IMR-90 (cell line): ENCODE data around the gene COL9A2. TPM values are rescaled to one million over a fixed set of nuclear protein-coding genes. Genes with fewer than 3 reads are reported as not detected.

Experiments
- ATAC-seq: fragments of 200-7000 bp; cut with Tn5 transposase; 2 replicates; pipeline ENCODE4 v1.9.1; 2020; ENCODE audit warnings: low read depth, mild to moderate bottlenecking, moderate library complexity
- BruUV-seq: library from RNA; stranded (reverse); fragments of 400-500 nt; replicated peaks from 2 replicates; lab custom pipeline; 2021; lab: Mats Ljungman, UMichigan
- CTCF ChIA-PET: fragments of 300-600 bp; formaldehyde crosslinking; extraction: SDS; loops from one replicate; lab custom pipeline; 2021; ENCODE audit warnings: antibody characterized with exemption; lab: Yijun Ruan, JAX
- POLR2A ChIA-PET: fragments of 300-600 bp; sonication (Branson Sonifier 250); formaldehyde crosslinking; loops from one replicate; lab custom pipeline; 2022; ENCODE audit warnings: antibody characterized with exemption; ENCODE audit not compliant: unreplicated experiment; lab: Charles Lee
- DNase-seq: peaks from one replicate; pipeline ENCODE4 v3.0.0; 2013
- H2AFZ ChIP-seq: replicated peaks from 2 replicates; pipeline ENCODE3; 2013; ENCODE audit warnings: low read length, mild to moderate bottlenecking; ENCODE audit not compliant: poor library complexity
- H2AK5ac ChIP-seq: 2 replicates; pipeline ENCODE4 v1.6.1; 2013; ENCODE audit warnings: low read depth, low read length, inconsistent platforms
- H2AK9ac ChIP-seq: replicated peaks from 2 replicates; pipeline ENCODE3; 2013; ENCODE audit warnings: mild to moderate bottlenecking, low read depth, low read length, moderate library complexity; ENCODE audit not compliant: poor library complexity
- H2BK120ac ChIP-seq: 2 replicates; pipeline ENCODE4 v1.6.1; 2013; ENCODE audit warnings: low read depth, low read length, inconsistent platforms
- H2BK15ac ChIP-seq: 3 replicates; pipeline ENCODE4 v1.6.1; 2013; ENCODE audit warnings: low read depth, low read length, inconsistent platforms
- H2BK20ac ChIP-seq: 2 replicates; pipeline ENCODE4 v1.6.1; 2013; ENCODE audit warnings: low read depth, mild to moderate bottlenecking, inconsistent platforms, low read length, moderate library complexity
- H2BK5ac ChIP-seq: 2 replicates; pipeline ENCODE4 v1.6.1; 2013; ENCODE audit warnings: mild to moderate bottlenecking, low read depth, low read length, inconsistent platforms; ENCODE audit not compliant: poor library complexity, severe bottlenecking
- H3K14ac ChIP-seq: replicated peaks from 2 replicates; pipeline ENCODE4 v1.6.1; 2013; ENCODE audit warnings: low read depth, low read length, inconsistent platforms
- H3K18ac ChIP-seq: 2 replicates; pipeline ENCODE4 v1.6.1; 2013; ENCODE audit warnings: low read depth, low read length, control low read depth
- H3K23ac ChIP-seq: 2 replicates; pipeline ENCODE4 v1.6.1; 2013; ENCODE audit warnings: low read depth, low read length, inconsistent platforms
- H3K27ac ChIP-seq: 2 replicates; pipeline ENCODE4 v1.5.1; 2013; ENCODE audit warnings: mild to moderate bottlenecking, control low read depth, low read length; ENCODE audit not compliant: insufficient read depth
- H3K27me3 ChIP-seq: 2 replicates; pipeline ENCODE4 v1.6.1; 2013; ENCODE audit warnings: low read length; ENCODE audit not compliant: control insufficient read depth, insufficient read depth
- H3K36me3 ChIP-seq: 2 replicates; pipeline ENCODE4 v1.6.1; 2013; ENCODE audit warnings: low read length, mixed read lengths; ENCODE audit not compliant: control insufficient read depth, insufficient read depth
- H3K4ac ChIP-seq: 2 replicates; pipeline ENCODE4 v1.6.1; 2013; ENCODE audit warnings: low read depth, low read length, inconsistent platforms
- H3K4me1 ChIP-seq: 2 replicates; pipeline ENCODE4 v1.6.1; 2013; ENCODE audit warnings: low read length, mixed read lengths; ENCODE audit not compliant: control insufficient read depth, insufficient read depth
- H3K4me2 ChIP-seq: 2 replicates; pipeline ENCODE4 v1.6.1; 2013; ENCODE audit warnings: low read depth, mild to moderate bottlenecking, control low read depth, low read length, moderate library complexity
- H3K4me3 ChIP-seq: 2 replicates; pipeline ENCODE4 v1.5.1; 2013; ENCODE audit warnings: low read depth, mild to moderate bottlenecking, control low read depth, low read length, moderate library complexity; ENCODE audit not compliant: insufficient read depth
- H3K56ac ChIP-seq: 2 replicates; pipeline ENCODE4 v1.6.1; 2013; ENCODE audit warnings: low read length, inconsistent platforms; ENCODE audit not compliant: insufficient read depth; ENCODE audit errors: extremely low read depth
- H3K79me1 ChIP-seq, 2 experiments: 2 replicates each; pipeline ENCODE4 v1.6.1; 2013; ENCODE audit warnings: low read length in 2 of 2, inconsistent platforms in 1 of 2, low read depth in 1 of 2
- H3K9ac ChIP-seq: 2 replicates; pipeline ENCODE4 v1.6.1; 2013; ENCODE audit warnings: low read depth, low read length, control low read depth
- H3K9me1 ChIP-seq: 2 replicates; pipeline ENCODE4 v1.6.1; 2013; ENCODE audit warnings: low read length, inconsistent platforms; ENCODE audit not compliant: insufficient read depth
- H3K9me3 ChIP-seq: 2 replicates; pipeline ENCODE4 v1.6.1; 2013; ENCODE audit warnings: low read length; ENCODE audit not compliant: control insufficient read depth, insufficient read depth
- H4K20me1 ChIP-seq: 2 replicates; pipeline ENCODE4 v1.6.1; 2013; ENCODE audit warnings: low read length, inconsistent platforms; ENCODE audit not compliant: insufficient read depth
- H4K5ac ChIP-seq: 2 replicates; pipeline ENCODE4 v1.6.1; 2013; ENCODE audit warnings: mild to moderate bottlenecking, low read depth, low read length, control low read depth
- H4K8ac ChIP-seq, 2 experiments: 2 replicates each; pipeline ENCODE4 v1.6.1; 2013; ENCODE audit warnings: low read depth in 2 of 2, low read length in 2 of 2, control low read depth in 1 of 2, inconsistent platforms in 1 of 2
- H4K91ac ChIP-seq: 2 replicates; pipeline ENCODE4 v1.6.1; 2013; ENCODE audit warnings: low read depth, low read length, inconsistent platforms; ENCODE audit not compliant: insufficient read depth
- CEBPB ChIP-seq: IDR thresholded peaks from 2 replicates; pipeline ENCODE4 v1.6.1; 2012; ENCODE audit warnings: low read depth, low read length, improper control_type of control experiment
- CHD1 ChIP-seq: IDR thresholded peaks from 2 replicates; pipeline ENCODE4 v1.6.1; 2012; ENCODE audit warnings: low read depth, low read length, improper control_type of control experiment
- MAZ ChIP-seq: IDR thresholded peaks from 2 replicates; pipeline ENCODE4 v1.6.1; 2012; ENCODE audit warnings: low read depth, mild to moderate bottlenecking, low read length, improper control_type of control experiment, moderate library complexity, borderline replicate concordance
- RCOR1 ChIP-seq: IDR thresholded peaks from 2 replicates; pipeline ENCODE4 v1.6.1; 2012; ENCODE audit warnings: mild to moderate bottlenecking, low read length, improper control_type of control experiment; ENCODE audit not compliant: insufficient replicate concordance
- SMC3 ChIP-seq: fragments of 150-350 bp; IDR thresholded peaks from 2 replicates; pipeline ENCODE4 v1.6.1; 2016; ENCODE audit warnings: low read depth, mild to moderate bottlenecking, antibody characterized with exemption, low read length, moderate library complexity
- WGBS, 2 experiments: methylation state at CpG; one replicate each; pipeline versions ENCODE4 v1.1.5 to v1.1.7; 2013; ENCODE audit warnings: missing lambda C conversion rate in 2 of 2; ENCODE audit not compliant: insufficient read length in 1 of 2; ENCODE audit errors: extremely low coverage in 2 of 2; 5-methylcytosine and 5-hydroxymethylcytosine counted together
- dilution Hi-C: fragments of 300-500 bp; cut with HindIII; formaldehyde crosslinking; loops from one replicate; pipeline ENCODE4 v1.14.3; 2018; ENCODE audit warnings: low sequenced_read_pairs; ENCODE audit not compliant: unreplicated experiment
- in situ Hi-C: fragments of 300-500 bp; cut with MboI; formaldehyde crosslinking; loops from 3 replicates; pipeline ENCODE4 v1.14.3; 2019; ENCODE audit warnings: low sequenced_read_pairs, inconsistent platforms, mixed read lengths
- intact Hi-C: fragments of 100-400 bp; cut with micrococcal nuclease; formaldehyde crosslinking; loops from 2 replicates; pipeline ENCODE4 v1.10.0; 2022
- polyA plus RNA-seq, 3 experiments: library from polyadenylated mRNA; depleted of rRNA; stranded (reverse); fragments of >200 nt; gene quantifications; 2 replicates each; pipeline ENCODE4 v1.2.3, GENCODE V29; 2012; ENCODE audit warnings: low replicate concordance in 1 of 3
- total RNA-seq: library from RNA; depleted of rRNA; stranded (reverse); fragments of >200 nt; gene quantifications from 2 replicates; pipeline ENCODE4 v1.2.3, GENCODE V29; 2012

COL9A2 gene
- total and polyA plus RNA-seq, 2 of the 4 experiments (the other 2 are of a cell fraction), result 0.90 to 1.6 TPM

DNA sequence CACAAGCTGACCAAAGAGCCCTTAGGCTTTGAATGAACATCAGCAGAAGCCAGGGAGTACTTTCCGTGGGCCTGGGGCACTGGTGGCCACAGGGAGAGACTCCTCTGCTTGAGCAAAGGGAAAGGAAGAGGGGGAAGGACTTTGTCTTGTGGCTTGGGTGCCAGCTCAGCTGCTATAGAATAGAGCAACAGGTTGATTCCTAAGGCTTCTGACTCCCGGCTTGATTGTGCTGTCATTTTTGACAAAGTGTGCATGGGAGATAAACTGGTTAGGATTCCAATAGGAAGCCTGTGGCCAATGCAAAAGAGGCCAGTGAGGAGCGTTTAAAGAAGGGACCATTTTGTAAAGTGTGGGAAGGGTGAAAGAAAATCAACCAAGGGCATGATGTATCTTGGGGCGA is 44.6 kb upstream of the COL9A2 start:
- DNase-seq (no peak), ATAC-seq (no peak)
- ChIA-PET POLR2A (no interaction called here), CTCF (no interaction called here)
- Histone ChIP-seq H3K36me3 (no peaks in the 10 kb centered on the region), H4K5ac (no peak overlapping the region), H3K18ac (no peak overlapping the region), H4K20me1 (no peaks in the 10 kb centered on the region), H3K56ac (no peak overlapping the region), H2AK9ac (no peak overlapping the region), H3K9ac (no peak overlapping the region), H2BK5ac (no peak overlapping the region), H2BK15ac (no peak overlapping the region), H4K8ac (no peak overlapping the region), H3K23ac (no peak overlapping the region), H2AFZ (no peak overlapping the region), H3K4me2 (no peak overlapping the region), H3K4me3 (no peak overlapping the region), H3K4me1 (no peaks in the 10 kb centered on the region), H2BK120ac (no peak overlapping the region), H4K91ac (no peak overlapping the region), H3K9me1 (no peaks in the 10 kb centered on the region), H3K27me3 (peaks cover 11% of the 10 kb centered on the region), H2BK20ac (no peak overlapping the region), H3K79me1 (no peaks in the 10 kb centered on the region), H2AK5ac (no peak overlapping the region), H3K9me3 (peaks cover 11% of the 10 kb centered on the region), H3K14ac (no peak overlapping the region), H3K4ac (no peak overlapping the region), H3K27ac (no peak overlapping the region)
- in situ Hi-C loops (no loop called here), dilution Hi-C loops (no loop called here), intact Hi-C loops (no loop called here)
- no TSS peak for BruUV-seq
- TF ChIP-seq SMC3, result no peak
- TF ChIP-seq CHD1, result no peak
- no peak for TF ChIP-seq CEBPB
- TF ChIP-seq MAZ, result no peak
- no peak for TF ChIP-seq RCOR1
- 45% methylated on average over 2 of the region's 4 CpGs; no CpG with 5 or more reads in 1 of the 2 experiments for WGBS, 2 experiments
